Progenitor cell of endocrine pancreas (in vitro differentiated cells): Measurements from ENCODE around the gene CERK. TPM values are rescaled to one million over a fixed set of nuclear protein-coding genes. Genes with fewer than 3 reads are reported as not detected.
A peak's percentile ranks its signal among the peaks of the same experiment; 100 is the strongest.

Experiments
- DNase-seq: peaks from one replicate; pipeline ENCODE4 v3.0.0; 2021; ENCODE audit warnings: low spot score; ENCODE audit not compliant: unreplicated experiment
- H3K27ac Mint-ChIP-seq: 2 replicates; pipeline ENCODE4 v1.8.0; 2021; ENCODE audit warnings: mild to moderate bottlenecking, moderate library complexity, mixed read lengths
- H3K27me3 Mint-ChIP-seq: 2 replicates; pipeline ENCODE4 v1.8.0; 2021; ENCODE audit warnings: mixed read lengths
- H3K36me3 Mint-ChIP-seq: 2 replicates; pipeline ENCODE4 v1.8.0; 2022; ENCODE audit warnings: mixed read lengths; ENCODE audit not compliant: insufficient read depth
- H3K4me1 Mint-ChIP-seq: 2 replicates; pipeline ENCODE4 v1.8.0; 2021; ENCODE audit warnings: low read depth, mixed read lengths
- H3K4me3 Mint-ChIP-seq: 2 replicates; pipeline ENCODE4 v1.8.0; 2021; ENCODE audit warnings: low read depth, mild to moderate bottlenecking, moderate library complexity, mixed read lengths
- H3K9me3 Mint-ChIP-seq: 2 replicates; pipeline ENCODE4 v1.8.0; 2021; ENCODE audit warnings: low read depth, mixed read lengths
- total RNA-seq: library from RNA; stranded (reverse); gene quantifications from 2 replicates; pipeline ENCODE4 v1.2.1, GENCODE V29; 2021
- TF ChIP-seq, protein P1 (sequence below): fragments of 200-600 bp; sonication (generic); IDR thresholded peaks from one replicate; pipeline ENCODE4 v1.5.0; 2021; ENCODE audit warnings: antibody characterized with exemption, mild to moderate bottlenecking; ENCODE audit not compliant: unreplicated experiment

The CERK gene
- total RNA-seq, 1 donor from 2014 or later, result 62.0 TPM

GRCh38 chr22:46687460-46687859, 50.6 kb downstream of the CERK start:
- H3K27ac Mint-ChIP-seq, result no peak overlapping the region
- peaks cover 6% of the 10 kb centered on the region for H3K4me1 Mint-ChIP-seq
- no peaks in the 10 kb centered on the region for H3K27me3 Mint-ChIP-seq
- TF ChIP-seq, protein P1, sequence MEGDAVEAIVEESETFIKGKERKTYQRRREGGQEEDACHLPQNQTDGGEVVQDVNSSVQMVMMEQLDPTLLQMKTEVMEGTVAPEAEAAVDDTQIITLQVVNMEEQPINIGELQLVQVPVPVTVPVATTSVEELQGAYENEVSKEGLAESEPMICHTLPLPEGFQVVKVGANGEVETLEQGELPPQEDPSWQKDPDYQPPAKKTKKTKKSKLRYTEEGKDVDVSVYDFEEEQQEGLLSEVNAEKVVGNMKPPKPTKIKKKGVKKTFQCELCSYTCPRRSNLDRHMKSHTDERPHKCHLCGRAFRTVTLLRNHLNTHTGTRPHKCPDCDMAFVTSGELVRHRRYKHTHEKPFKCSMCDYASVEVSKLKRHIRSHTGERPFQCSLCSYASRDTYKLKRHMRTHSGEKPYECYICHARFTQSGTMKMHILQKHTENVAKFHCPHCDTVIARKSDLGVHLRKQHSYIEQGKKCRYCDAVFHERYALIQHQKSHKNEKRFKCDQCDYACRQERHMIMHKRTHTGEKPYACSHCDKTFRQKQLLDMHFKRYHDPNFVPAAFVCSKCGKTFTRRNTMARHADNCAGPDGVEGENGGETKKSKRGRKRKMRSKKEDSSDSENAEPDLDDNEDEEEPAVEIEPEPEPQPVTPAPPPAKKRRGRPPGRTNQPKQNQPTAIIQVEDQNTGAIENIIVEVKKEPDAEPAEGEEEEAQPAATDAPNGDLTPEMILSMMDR, result no peak
- no peaks in the 10 kb centered on the region for H3K9me3 Mint-ChIP-seq
- no peak overlapping the region for H3K4me3 Mint-ChIP-seq
- H3K36me3 Mint-ChIP-seq, result peaks cover 24% of the 10 kb centered on the region
- DNase-seq, result no peak

DNA sequence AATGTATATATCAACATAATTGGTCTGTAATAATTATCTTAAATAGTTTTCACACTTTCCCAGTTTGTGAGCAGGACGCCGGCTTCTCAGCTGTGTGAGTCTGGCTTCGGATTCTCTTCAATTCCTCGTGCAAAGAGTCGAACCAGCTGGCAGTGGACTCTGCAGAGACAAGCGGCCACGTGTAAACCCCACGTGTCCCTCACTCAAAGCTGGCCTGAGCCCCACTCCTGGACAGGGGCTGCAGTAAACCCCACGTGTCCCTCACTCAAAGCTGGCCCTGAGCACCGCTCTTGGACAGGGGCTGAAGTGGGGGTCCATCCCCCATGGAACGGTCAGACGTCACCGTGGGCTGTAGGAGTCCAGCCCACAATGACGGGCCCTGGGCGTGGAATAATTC, 51.0 kb downstream of the CERK start:
- TF ChIP-seq, protein P1, result no peak
- peaks cover 24% of the 10 kb centered on the region for H3K36me3 Mint-ChIP-seq
- H3K27ac Mint-ChIP-seq, result no peak overlapping the region
- DNase-seq, result no peak
- H3K4me1 Mint-ChIP-seq, result peaks cover 6% of the 10 kb centered on the region
- H3K27me3 Mint-ChIP-seq, result no peaks in the 10 kb centered on the region
- no peak overlapping the region for H3K4me3 Mint-ChIP-seq
- no peaks in the 10 kb centered on the region for H3K9me3 Mint-ChIP-seq

GRCh38 chr22:46686221-46687047, 51.6 kb downstream of the CERK start:
- Mint-ChIP-seq H3K4me1 (peaks cover 6% of the 10 kb centered on the region), H3K9me3 (no peaks in the 10 kb centered on the region), H3K4me3 (no peak overlapping the region), H3K27ac (no peak overlapping the region), H3K27me3 (no peaks in the 10 kb centered on the region), H3K36me3 (peaks cover 19% of the 10 kb centered on the region)
- TF ChIP-seq, protein P1, result no peak
- DNase-seq, result no peak

GRCh38 chr22:46684706-46685105, 53.3 kb downstream of the CERK start:
- H3K9me3 Mint-ChIP-seq, result no peaks in the 10 kb centered on the region
- no peak overlapping the region for H3K4me3 Mint-ChIP-seq
- DNase-seq, result no peak
- peaks cover 6% of the 10 kb centered on the region for H3K4me1 Mint-ChIP-seq
- H3K27ac Mint-ChIP-seq, result no peak overlapping the region
- TF ChIP-seq, protein P1, result no peak
- no peaks in the 10 kb centered on the region for H3K27me3 Mint-ChIP-seq
- H3K36me3 Mint-ChIP-seq, result peaks cover 14% of the 10 kb centered on the region

- Mint-ChIP-seq H3K36me3 (peaks cover 6% of the 10 kb centered on the region), H3K27me3 (no peaks in the 10 kb centered on the region), H3K9me3 (no peaks in the 10 kb centered on the region), H3K4me3 (no peak overlapping the region), H3K4me1 (peaks cover 6% of the 10 kb centered on the region), H3K27ac (peak overlapping the region; percentile 41)
- TF ChIP-seq, protein P1, result no peak
- DNase-seq, result no peak
Measured at GRCh38 chr22:46682011-46682731, 55.9 kb downstream of the CERK start.
